GM15510 (cell line): Measurements from ENCODE around the gene GDF15.
A peak's percentile ranks its signal among the peaks of the same experiment; 100 is the strongest.

Experiments
- POLR2A ChIP-seq: IDR thresholded peaks from 3 replicates; pipeline ENCODE4 v1.6.1; 2011; ENCODE audit warnings: borderline replicate concordance; ENCODE audit not compliant: insufficient read length; ENCODE audit errors: extremely low read depth

GDF15 gene

GRCh38 chr19:18401580-18402112 lies 15.7 kb downstream of the GDF15 start:
- TF ChIP-seq POLR2A, result no peak

GRCh38 chr19:18406749-18407148 lies 20.8 kb downstream of the GDF15 start:
- TF ChIP-seq POLR2A, result no peak

- TF ChIP-seq POLR2A, result peak; percentile 23
These were observed 22.1 kb downstream of the GDF15 start for GRCh38 chr19:18408053-18408476.

GRCh38 chr19:18412610-18413239 lies 26.8 kb downstream of the GDF15 start:
- TF ChIP-seq POLR2A, result no peak

- no peak for TF ChIP-seq POLR2A
These were observed 28.7 kb downstream of the GDF15 start for GRCh38 chr19:18414504-18415177.

- no peak for TF ChIP-seq POLR2A
These were observed 29.4 kb downstream of the GDF15 start for GRCh38 chr19:18415178-18415867.

GRCh38 chr19:18416778-18417249 lies 30.9 kb downstream of the GDF15 start:
- no peak for TF ChIP-seq POLR2A

GRCh38 chr19:18417250-18418028 lies 31.5 kb downstream of the GDF15 start:
- TF ChIP-seq POLR2A, result peak; percentile 47

GRCh38 chr19:18418029-18418482 lies 32.1 kb downstream of the GDF15 start:
- TF ChIP-seq POLR2A, result no peak

GRCh38 chr19:18418483-18419194 lies 32.7 kb downstream of the GDF15 start:
- no peak for TF ChIP-seq POLR2A

- TF ChIP-seq POLR2A, result peak; percentile 31
These were observed 33.3 kb downstream of the GDF15 start, which contains the start of gene SSBP4 for GRCh38 chr19:18419195-18419698. Gene SSBP4, plus strand, starts transcription at chr19:18419398. Its CDS starts 251 bp downstream, at chr19:18419649.

GRCh38 chr19:18419699-18420460 lies 33.9 kb downstream of the GDF15 start:
- TF ChIP-seq POLR2A, result no peak

GRCh38 chr19:18420930-18421329 lies 35.0 kb downstream of the GDF15 start:
- no peak for TF ChIP-seq POLR2A

GRCh38 chr19:18421371-18421959 lies 35.5 kb downstream of the GDF15 start:
- TF ChIP-seq POLR2A, result no peak
